Neural crest cell (in vitro differentiated cells): ENCODE data around the gene LIPA. TPM values are rescaled to one million over a fixed set of nuclear protein-coding genes. Genes with fewer than 3 reads are reported as not detected.

ENCODE experiments used
- DNase-seq: peaks from one replicate; pipeline ENCODE4 v3.0.0; 2021; ENCODE audit warnings: low read depth, mixed read lengths, low spot score
- H3K27ac Mint-ChIP-seq: one replicate; pipeline ENCODE4 v1.8.0; 2021; ENCODE audit warnings: mild to moderate bottlenecking, mixed read lengths; ENCODE audit not compliant: unreplicated experiment
- H3K27me3 Mint-ChIP-seq: 2 replicates; pipeline ENCODE4 v1.8.0; 2021; ENCODE audit warnings: low read depth, mild to moderate bottlenecking, mixed read lengths
- H3K36me3 Mint-ChIP-seq: 2 replicates; pipeline ENCODE4 v1.8.0; 2021; ENCODE audit warnings: low read depth, mild to moderate bottlenecking, mixed read lengths
- H3K4me1 Mint-ChIP-seq: 2 replicates; pipeline ENCODE4 v1.8.0; 2021; ENCODE audit warnings: mixed read lengths
- H3K4me3 Mint-ChIP-seq: one replicate; pipeline ENCODE4 v1.8.0; 2021; ENCODE audit warnings: mild to moderate bottlenecking, mixed read lengths
- H3K9me3 Mint-ChIP-seq: 2 replicates; pipeline ENCODE4 v1.8.0; 2021; ENCODE audit warnings: mixed read lengths
- CTCF ChIP-seq: fragments of 200-600 bp; sonication (generic); conservative IDR thresholded peaks from 2 replicates; pipeline ENCODE4 v1.5.0; 2021; ENCODE audit warnings: antibody characterized with exemption, mild to moderate bottlenecking
- total RNA-seq: library from RNA; stranded (reverse); gene quantifications from 2 replicates; pipeline ENCODE4 v1.2.1, GENCODE V29; 2021

The LIPA gene
- total RNA-seq, 1 donor from 2014 or later, result 38.1 TPM

- TF ChIP-seq CTCF, result no peak
- peaks cover under 1% of the 10 kb centered on the region for H3K9me3 Mint-ChIP-seq
- H3K4me1 Mint-ChIP-seq, result no peaks in the 10 kb centered on the region
- no peaks in the 10 kb centered on the region for H3K36me3 Mint-ChIP-seq
- no peak overlapping the region for H3K27ac Mint-ChIP-seq
- H3K4me3 Mint-ChIP-seq, result no peak overlapping the region
- DNase-seq, result no peak
- no peaks in the 10 kb centered on the region for H3K27me3 Mint-ChIP-seq
Observed at GRCh38 chr10:89184638-89185037, 66.9 kb downstream of the LIPA start.

GRCh38 chr10:89183571-89183970, 68.0 kb downstream of the LIPA start:
- no peak for TF ChIP-seq CTCF
- Mint-ChIP-seq H3K4me1 (no peaks in the 10 kb centered on the region), H3K4me3 (no peak overlapping the region), H3K27ac (no peak overlapping the region), H3K9me3 (no peaks in the 10 kb centered on the region), H3K27me3 (no peaks in the 10 kb centered on the region), H3K36me3 (no peaks in the 10 kb centered on the region)
- no peak for DNase-seq

- no peak overlapping the region for H3K4me3 Mint-ChIP-seq
- no peaks in the 10 kb centered on the region for H3K9me3 Mint-ChIP-seq
- no peak for DNase-seq
- no peaks in the 10 kb centered on the region for H3K27me3 Mint-ChIP-seq
- no peak for TF ChIP-seq CTCF
- no peaks in the 10 kb centered on the region for H3K4me1 Mint-ChIP-seq
- no peak overlapping the region for H3K27ac Mint-ChIP-seq
- H3K36me3 Mint-ChIP-seq, result no peaks in the 10 kb centered on the region
Observed at GRCh38 chr10:89182894-89183293, 68.7 kb downstream of the LIPA start.

- TF ChIP-seq CTCF, result no peak
- Mint-ChIP-seq H3K36me3 (no peaks in the 10 kb centered on the region), H3K27ac (no peak overlapping the region), H3K27me3 (no peaks in the 10 kb centered on the region), H3K9me3 (no peaks in the 10 kb centered on the region), H3K4me3 (no peak overlapping the region), H3K4me1 (peaks cover 15% of the 10 kb centered on the region)
- no peak for DNase-seq
Observed at GRCh38 chr10:89175816-89176215, 75.8 kb downstream of the LIPA start.

GRCh38 chr10:89173075-89173474, 78.5 kb downstream of the LIPA start:
- Mint-ChIP-seq H3K4me1 (peaks cover 15% of the 10 kb centered on the region), H3K4me3 (no peak overlapping the region), H3K27me3 (no peaks in the 10 kb centered on the region)

More at GRCh38 chr10:89173075-89173474, 78.5 kb downstream of the LIPA start:
- no peak for TF ChIP-seq CTCF
- Mint-ChIP-seq H3K36me3 (no peaks in the 10 kb centered on the region), H3K9me3 (no peaks in the 10 kb centered on the region), H3K27ac (no peak overlapping the region)
- no peak for DNase-seq
